ENCODE results near the gene ERO1B.
"Not testable (repeated sequence)": the region's sequence is repeated elsewhere in the genome, so short reads cannot be mapped to it uniquely, and the experiment has no call there.

The ERO1B gene

DNA sequence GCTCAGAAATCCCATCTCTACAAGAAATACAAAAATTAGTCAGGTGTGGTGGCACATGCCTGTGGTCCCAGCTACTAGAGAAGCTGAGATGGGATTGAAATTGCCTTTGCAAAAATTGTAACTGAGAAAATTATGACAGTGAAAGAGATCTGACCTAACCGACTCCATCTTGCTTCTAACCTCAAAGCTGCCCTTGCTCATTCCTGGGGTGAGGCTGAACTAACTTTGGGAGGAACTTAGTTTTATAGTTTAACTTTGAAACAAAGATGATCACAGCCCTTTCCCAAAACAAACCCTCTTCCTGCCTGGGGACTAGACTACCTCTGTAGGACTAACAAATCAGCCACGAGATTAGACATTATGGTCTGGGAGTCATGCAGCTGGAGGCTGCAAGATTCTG lies 33.8 kb upstream of the ERO1B start:
- TF ChIP-seq, protein P1, sequence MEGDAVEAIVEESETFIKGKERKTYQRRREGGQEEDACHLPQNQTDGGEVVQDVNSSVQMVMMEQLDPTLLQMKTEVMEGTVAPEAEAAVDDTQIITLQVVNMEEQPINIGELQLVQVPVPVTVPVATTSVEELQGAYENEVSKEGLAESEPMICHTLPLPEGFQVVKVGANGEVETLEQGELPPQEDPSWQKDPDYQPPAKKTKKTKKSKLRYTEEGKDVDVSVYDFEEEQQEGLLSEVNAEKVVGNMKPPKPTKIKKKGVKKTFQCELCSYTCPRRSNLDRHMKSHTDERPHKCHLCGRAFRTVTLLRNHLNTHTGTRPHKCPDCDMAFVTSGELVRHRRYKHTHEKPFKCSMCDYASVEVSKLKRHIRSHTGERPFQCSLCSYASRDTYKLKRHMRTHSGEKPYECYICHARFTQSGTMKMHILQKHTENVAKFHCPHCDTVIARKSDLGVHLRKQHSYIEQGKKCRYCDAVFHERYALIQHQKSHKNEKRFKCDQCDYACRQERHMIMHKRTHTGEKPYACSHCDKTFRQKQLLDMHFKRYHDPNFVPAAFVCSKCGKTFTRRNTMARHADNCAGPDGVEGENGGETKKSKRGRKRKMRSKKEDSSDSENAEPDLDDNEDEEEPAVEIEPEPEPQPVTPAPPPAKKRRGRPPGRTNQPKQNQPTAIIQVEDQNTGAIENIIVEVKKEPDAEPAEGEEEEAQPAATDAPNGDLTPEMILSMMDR (IDR thresholded peaks at IDR 0.05; ENCODE audit: insufficient read depth, low read length): no peak
- TF ChIP-seq, protein P2, sequence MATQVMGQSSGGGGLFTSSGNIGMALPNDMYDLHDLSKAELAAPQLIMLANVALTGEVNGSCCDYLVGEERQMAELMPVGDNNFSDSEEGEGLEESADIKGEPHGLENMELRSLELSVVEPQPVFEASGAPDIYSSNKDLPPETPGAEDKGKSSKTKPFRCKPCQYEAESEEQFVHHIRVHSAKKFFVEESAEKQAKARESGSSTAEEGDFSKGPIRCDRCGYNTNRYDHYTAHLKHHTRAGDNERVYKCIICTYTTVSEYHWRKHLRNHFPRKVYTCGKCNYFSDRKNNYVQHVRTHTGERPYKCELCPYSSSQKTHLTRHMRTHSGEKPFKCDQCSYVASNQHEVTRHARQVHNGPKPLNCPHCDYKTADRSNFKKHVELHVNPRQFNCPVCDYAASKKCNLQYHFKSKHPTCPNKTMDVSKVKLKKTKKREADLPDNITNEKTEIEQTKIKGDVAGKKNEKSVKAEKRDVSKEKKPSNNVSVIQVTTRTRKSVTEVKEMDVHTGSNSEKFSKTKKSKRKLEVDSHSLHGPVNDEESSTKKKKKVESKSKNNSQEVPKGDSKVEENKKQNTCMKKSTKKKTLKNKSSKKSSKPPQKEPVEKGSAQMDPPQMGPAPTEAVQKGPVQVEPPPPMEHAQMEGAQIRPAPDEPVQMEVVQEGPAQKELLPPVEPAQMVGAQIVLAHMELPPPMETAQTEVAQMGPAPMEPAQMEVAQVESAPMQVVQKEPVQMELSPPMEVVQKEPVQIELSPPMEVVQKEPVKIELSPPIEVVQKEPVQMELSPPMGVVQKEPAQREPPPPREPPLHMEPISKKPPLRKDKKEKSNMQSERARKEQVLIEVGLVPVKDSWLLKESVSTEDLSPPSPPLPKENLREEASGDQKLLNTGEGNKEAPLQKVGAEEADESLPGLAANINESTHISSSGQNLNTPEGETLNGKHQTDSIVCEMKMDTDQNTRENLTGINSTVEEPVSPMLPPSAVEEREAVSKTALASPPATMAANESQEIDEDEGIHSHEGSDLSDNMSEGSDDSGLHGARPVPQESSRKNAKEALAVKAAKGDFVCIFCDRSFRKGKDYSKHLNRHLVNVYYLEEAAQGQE (IDR thresholded peaks at IDR 0.05; ENCODE audit: insufficient replicate concordance, low read depth): no peak
- no peak for TF ChIP-seq POLR2AphosphoS5 (IDR thresholded peaks at IDR 0.05; ENCODE audit: low read depth)
- no peak for TF ChIP-seq SPI1 (IDR thresholded peaks at IDR 0.05; ENCODE audit: borderline replicate concordance, low read depth)
- no peak for TF ChIP-seq GABPA (IDR thresholded peaks at IDR 0.05; ENCODE audit: low read depth)
- Histone ChIP-seq H3K27ac (replicated peaks) (no peak overlapping the region), H3K27me3 (ENCODE audit: insufficient read depth, poor library complexity, severe bottlenecking) (peaks cover 3% of the 10 kb centered on the region), H3K4me3 (replicated peaks; ENCODE audit: insufficient read depth, low read length) (no peak overlapping the region)
- no peak for DNase-seq (ENCODE audit: low read depth in 1 of 2, low spot score in 1 of 2)

DNA sequence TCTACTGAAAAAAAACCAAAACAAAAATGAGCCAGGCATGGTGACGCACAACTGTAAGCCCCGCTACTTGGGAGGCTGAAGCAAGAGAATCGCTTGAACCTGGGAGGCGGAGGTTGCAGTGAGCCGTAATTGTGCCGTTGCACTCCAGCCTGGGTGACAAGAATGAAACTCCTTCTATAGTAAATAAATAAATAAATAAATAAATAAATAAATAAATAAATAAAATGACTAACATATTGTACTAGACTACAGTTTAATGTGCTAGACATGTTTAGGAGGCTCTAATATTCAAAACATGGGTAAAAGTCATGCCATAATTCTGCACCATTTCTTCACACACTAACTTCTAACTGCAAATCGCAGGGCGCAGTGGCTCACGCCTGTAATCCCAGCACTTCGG lies 33.3 kb upstream of the ERO1B start:
- Histone ChIP-seq H3K27me3 (ENCODE audit: insufficient read depth, poor library complexity, severe bottlenecking) (peaks cover 3% of the 10 kb centered on the region), H3K27ac (replicated peaks) (no peak overlapping the region), H3K4me3 (replicated peaks; ENCODE audit: insufficient read depth, low read length) (no peak overlapping the region)
- TF ChIP-seq, protein P1 (IDR thresholded peaks at IDR 0.05; ENCODE audit: insufficient read depth, low read length): no peak
- TF ChIP-seq GABPA (IDR thresholded peaks at IDR 0.05; ENCODE audit: low read depth) (no peak), POLR2AphosphoS5 (IDR thresholded peaks at IDR 0.05; ENCODE audit: low read depth) (no peak), SPI1 (IDR thresholded peaks at IDR 0.05; ENCODE audit: borderline replicate concordance, low read depth) (no peak)
- TF ChIP-seq, protein P2 (IDR thresholded peaks at IDR 0.05; ENCODE audit: insufficient replicate concordance, low read depth): no peak
- DNase-seq (ENCODE audit: low read depth in 1 of 2, low spot score in 1 of 2): no peak

DNA sequence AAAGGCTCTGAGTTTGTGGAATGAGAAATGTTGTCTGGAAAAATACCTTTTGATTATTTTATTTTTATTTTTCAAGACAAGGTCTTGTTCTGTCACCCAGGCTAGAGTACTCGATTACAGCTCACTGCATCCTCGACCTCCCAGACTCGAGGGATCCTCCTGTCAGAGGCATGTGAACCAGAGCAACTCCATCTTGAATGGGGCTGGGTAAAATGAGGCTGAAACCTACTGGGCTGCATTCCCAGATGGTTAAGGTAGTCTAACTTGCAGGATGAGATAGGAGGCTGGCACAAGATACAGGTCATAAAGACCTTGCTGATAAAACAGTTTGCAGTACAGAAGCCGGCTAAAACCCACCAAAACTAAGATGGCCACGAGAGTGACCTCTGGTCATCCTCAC lies 32.3 kb upstream of the ERO1B start:
- not testable (repeated sequence) for DNase-seq (ENCODE audit: low read depth in 1 of 2, low spot score in 1 of 2); H3K4me3 ChIP-seq (replicated peaks; ENCODE audit: insufficient read depth, low read length); H3K27me3 ChIP-seq (ENCODE audit: insufficient read depth, poor library complexity, severe bottlenecking); H3K27ac ChIP-seq (replicated peaks)

DNA sequence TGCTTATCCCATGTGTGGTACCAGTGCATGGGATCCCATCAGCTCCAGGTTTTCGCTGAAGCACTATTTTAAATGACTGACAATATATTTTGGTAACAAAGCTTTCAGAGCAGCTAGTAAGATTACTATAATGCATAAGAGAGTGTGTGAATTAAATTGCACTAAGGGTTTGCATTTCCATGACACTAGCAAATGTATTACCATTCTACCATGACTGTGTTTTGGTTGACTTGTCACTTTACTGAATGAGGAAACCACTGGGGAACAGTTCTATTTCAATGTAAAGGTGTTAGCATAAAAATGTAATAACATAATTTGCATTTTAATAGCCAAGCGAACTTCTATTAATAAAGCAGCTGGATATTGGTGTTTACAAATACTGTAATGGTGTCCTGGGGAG lies 31.7 kb upstream of the ERO1B start:
- no peak overlapping the region for H3K4me3 ChIP-seq (replicated peaks; ENCODE audit: insufficient read depth, low read length)
- TF ChIP-seq, protein P1 (IDR thresholded peaks at IDR 0.05; ENCODE audit: insufficient read depth, low read length): no peak
- no peak for TF ChIP-seq POLR2AphosphoS5 (IDR thresholded peaks at IDR 0.05; ENCODE audit: low read depth)
- TF ChIP-seq GABPA (IDR thresholded peaks at IDR 0.05; ENCODE audit: low read depth): no peak
- TF ChIP-seq SPI1 (IDR thresholded peaks at IDR 0.05; ENCODE audit: borderline replicate concordance, low read depth): no peak
- TF ChIP-seq, protein P2 (IDR thresholded peaks at IDR 0.05; ENCODE audit: insufficient replicate concordance, low read depth): no peak

More for the DNA sequence above, 31.7 kb upstream of the ERO1B start:
- Histone ChIP-seq H3K27me3 (ENCODE audit: insufficient read depth, poor library complexity, severe bottlenecking) (peaks cover 3% of the 10 kb centered on the region), H3K27ac (replicated peaks) (no peak overlapping the region)
- no peak for DNase-seq (ENCODE audit: low read depth in 1 of 2, low spot score in 1 of 2)
